Gastroesophageal sphincter (tissue), 4 donors: Measurements from ENCODE around the gene DAGLB. TPM values are rescaled to one million over a fixed set of nuclear protein-coding genes. Genes with fewer than 3 reads are reported as not detected.

Experiments used
- ATAC-seq: fragments of 150-250 bp; one replicate; pipeline ENCODE4 v1.9.1; 2016; ENCODE audit warnings: mild to moderate bottlenecking, moderate library complexity
- H3K27ac ChIP-seq, 4 donors: fragments of 200-600 bp; sonication (generic) in 3 of 4; 1 replicate in 3 of 4; 2 replicates in 1 of 4; pipeline ENCODE4 v1.5.1; 2016 to 2019
- H3K27me3 ChIP-seq: fragments of 200-600 bp; sonication (generic); one replicate; pipeline ENCODE4 v1.5.1; 2019
- H3K36me3 ChIP-seq, 2 donors: fragments of 200-600 bp; sonication (generic); one replicate each; pipeline ENCODE4 v1.5.1; 2019; ENCODE audit warnings: control low read depth in 1 of 2
- H3K4me1 ChIP-seq, 3 donors: fragments of 200-600 bp; sonication (generic); 1 replicate in 2 of 3; 2 replicates in 1 of 3; pipeline ENCODE4 v1.5.1; 2016 to 2019; ENCODE audit warnings: control low read depth in 2 of 3
- H3K4me3 ChIP-seq, 2 donors: fragments of 200-600 bp; sonication (generic); one replicate each; pipeline ENCODE4 v1.5.1; 2019; ENCODE audit warnings: mild to moderate bottlenecking in 1 of 2, moderate library complexity in 1 of 2
- H3K9me3 ChIP-seq, 3 donors: fragments of 200-600 bp; sonication (generic); one replicate each; pipeline ENCODE4 v1.5.1; 2017 to 2019; ENCODE audit warnings: control low read depth in 2 of 3
- EP300 ChIP-seq: sonication (generic); formaldehyde crosslinking; IDR thresholded peaks from one replicate; pipeline ENCODE4 v1.6.1; 2017; ENCODE audit warnings: antibody characterized with exemption, mild to moderate bottlenecking
- POLR2A ChIP-seq, 2 donors: fragments of 450-650 bp; IDR thresholded peaks; one replicate each; pipeline ENCODE4 v1.6.1; 2017; ENCODE audit warnings: antibody characterized with exemption in 2 of 2, mild to moderate bottlenecking in 2 of 2, moderate library complexity in 1 of 2
- POLR2AphosphoS5 ChIP-seq: sonication (generic); formaldehyde crosslinking; IDR thresholded peaks from one replicate; pipeline ENCODE4 v1.6.1; 2017; ENCODE audit warnings: antibody characterized with exemption
- WGBS, 2 donors: methylation state at CpG; one replicate each; pipeline ENCODE4 v1.1.5; 2018; ENCODE audit warnings: low coverage in 1 of 2; 5-methylcytosine and 5-hydroxymethylcytosine counted together
- total RNA-seq, 4 donors: library from RNA; depleted of rRNA; stranded (reverse); fragments of >200 nt; gene quantifications; one replicate each; pipeline ENCODE4 v1.1.0, GENCODE V29; 2016
- TF ChIP-seq, protein P1 (sequence below), 4 experiments: fragments of 200-600 bp in 2 of 4; fragments of 450-650 bp in 2 of 4; sonication (generic) in 1 of 4; IDR thresholded peaks; one replicate each; pipeline ENCODE4 v1.5.1; 2017 to 2019; ENCODE audit warnings: antibody characterized with exemption in 4 of 4, mild to moderate bottlenecking in 2 of 4, moderate library complexity in 2 of 4

The DAGLB gene, protein sequence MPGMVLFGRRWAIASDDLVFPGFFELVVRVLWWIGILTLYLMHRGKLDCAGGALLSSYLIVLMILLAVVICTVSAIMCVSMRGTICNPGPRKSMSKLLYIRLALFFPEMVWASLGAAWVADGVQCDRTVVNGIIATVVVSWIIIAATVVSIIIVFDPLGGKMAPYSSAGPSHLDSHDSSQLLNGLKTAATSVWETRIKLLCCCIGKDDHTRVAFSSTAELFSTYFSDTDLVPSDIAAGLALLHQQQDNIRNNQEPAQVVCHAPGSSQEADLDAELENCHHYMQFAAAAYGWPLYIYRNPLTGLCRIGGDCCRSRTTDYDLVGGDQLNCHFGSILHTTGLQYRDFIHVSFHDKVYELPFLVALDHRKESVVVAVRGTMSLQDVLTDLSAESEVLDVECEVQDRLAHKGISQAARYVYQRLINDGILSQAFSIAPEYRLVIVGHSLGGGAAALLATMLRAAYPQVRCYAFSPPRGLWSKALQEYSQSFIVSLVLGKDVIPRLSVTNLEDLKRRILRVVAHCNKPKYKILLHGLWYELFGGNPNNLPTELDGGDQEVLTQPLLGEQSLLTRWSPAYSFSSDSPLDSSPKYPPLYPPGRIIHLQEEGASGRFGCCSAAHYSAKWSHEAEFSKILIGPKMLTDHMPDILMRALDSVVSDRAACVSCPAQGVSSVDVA
- total RNA-seq, result 10 to 100 TPM in 1 of 4 donors, 1 to 10 TPM in 3; 6.7 to 10.8 (median 8.6) TPM

DNA sequence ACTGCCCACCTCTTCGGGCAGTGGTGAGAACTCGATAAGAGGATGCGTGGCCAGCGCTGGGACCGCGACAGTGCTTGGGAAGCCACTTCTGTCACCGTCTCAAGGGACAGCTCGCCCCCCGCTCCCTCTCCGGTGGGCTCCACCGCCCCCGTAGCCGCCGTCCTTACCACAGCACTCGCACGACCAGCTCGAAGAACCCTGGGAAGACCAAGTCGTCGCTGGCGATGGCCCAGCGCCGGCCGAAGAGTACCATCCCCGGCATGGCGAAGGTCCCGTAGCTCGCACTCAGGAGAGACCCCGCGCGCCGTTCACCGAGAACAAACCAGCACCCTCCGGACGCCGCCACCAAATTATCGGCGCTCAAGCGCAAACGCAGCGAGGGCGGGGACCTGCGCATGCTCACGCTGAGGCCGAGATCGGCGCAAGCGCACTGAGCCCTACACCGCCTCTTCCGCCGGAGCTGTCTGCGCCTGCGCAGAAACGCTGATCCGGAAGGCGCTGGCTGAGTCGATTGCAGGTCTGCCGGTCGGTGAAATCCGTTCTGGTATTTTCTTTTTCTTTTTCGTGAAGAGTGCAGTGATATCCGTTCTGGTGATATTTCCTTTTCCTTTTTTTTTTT is at the start of gene DAGLB:
Gene DAGLB (minus strand): TSS at position 374 of the 619 bp plus-strand sequence. CDS start 112 bp downstream, at position 262.
- peak within 1 kb of the TSS; percentile 72 to 90 (median 88) for H3K27ac ChIP-seq
- H3K36me3 ChIP-seq, result peaks cover 0 to 30% of the 10 kb centered on the region in 2 donors
- TF ChIP-seq, protein P1, sequence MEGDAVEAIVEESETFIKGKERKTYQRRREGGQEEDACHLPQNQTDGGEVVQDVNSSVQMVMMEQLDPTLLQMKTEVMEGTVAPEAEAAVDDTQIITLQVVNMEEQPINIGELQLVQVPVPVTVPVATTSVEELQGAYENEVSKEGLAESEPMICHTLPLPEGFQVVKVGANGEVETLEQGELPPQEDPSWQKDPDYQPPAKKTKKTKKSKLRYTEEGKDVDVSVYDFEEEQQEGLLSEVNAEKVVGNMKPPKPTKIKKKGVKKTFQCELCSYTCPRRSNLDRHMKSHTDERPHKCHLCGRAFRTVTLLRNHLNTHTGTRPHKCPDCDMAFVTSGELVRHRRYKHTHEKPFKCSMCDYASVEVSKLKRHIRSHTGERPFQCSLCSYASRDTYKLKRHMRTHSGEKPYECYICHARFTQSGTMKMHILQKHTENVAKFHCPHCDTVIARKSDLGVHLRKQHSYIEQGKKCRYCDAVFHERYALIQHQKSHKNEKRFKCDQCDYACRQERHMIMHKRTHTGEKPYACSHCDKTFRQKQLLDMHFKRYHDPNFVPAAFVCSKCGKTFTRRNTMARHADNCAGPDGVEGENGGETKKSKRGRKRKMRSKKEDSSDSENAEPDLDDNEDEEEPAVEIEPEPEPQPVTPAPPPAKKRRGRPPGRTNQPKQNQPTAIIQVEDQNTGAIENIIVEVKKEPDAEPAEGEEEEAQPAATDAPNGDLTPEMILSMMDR (IDR thresholded peaks at IDR 0.05), result peak in 2 of 4 experiments; percentile 5 to 27
- TF ChIP-seq POLR2A (IDR thresholded peaks at IDR 0.05) (peak; percentile 65 to 74), POLR2AphosphoS5 (peak; percentile 70), EP300 (no peak)
- no peaks in the 10 kb centered on the region for H3K27me3 ChIP-seq
- peaks cover 0 to 38% (median 6%) of the 10 kb centered on the region in 3 donors for H3K4me1 ChIP-seq
- 0% methylated on average over 3 to 4 of the region's 61 CpGs for WGBS, 2 donors
- ATAC-seq, result peak; percentile 85
- no peaks in the 10 kb centered on the region for H3K9me3 ChIP-seq
- H3K4me3 ChIP-seq, result peak within 1 kb of the TSS; percentile 81 to 94

DNA sequence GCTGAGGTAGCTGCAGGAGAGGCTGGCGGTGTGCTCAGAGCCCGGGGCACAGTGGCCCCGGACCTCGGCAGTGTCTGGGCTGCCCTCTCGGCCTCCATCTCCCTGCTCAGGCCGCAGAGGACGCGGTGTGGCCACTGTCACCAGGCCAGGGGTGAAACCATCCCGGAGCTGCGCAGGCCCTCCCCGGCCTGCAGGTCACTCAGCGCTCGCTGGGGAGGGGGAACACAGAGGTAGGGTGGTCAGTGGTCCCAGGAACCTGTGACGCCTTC is 49.8 kb upstream of the DAGLB start:
- TF ChIP-seq, protein P1 (IDR thresholded peaks at IDR 0.05), result no peak
- TF ChIP-seq EP300, result no peak
- TF ChIP-seq POLR2AphosphoS5, result no peak
- no peak for TF ChIP-seq POLR2A (IDR thresholded peaks at IDR 0.05)
- Histone ChIP-seq H3K36me3 (no peaks in the 10 kb centered on the region), H3K27me3 (no peaks in the 10 kb centered on the region), H3K27ac (no peak overlapping the region), H3K4me1 (no peaks in the 10 kb centered on the region), H3K9me3 (no peaks in the 10 kb centered on the region), H3K4me3 (no peak overlapping the region)
- ATAC-seq, result no peak
- no CpG with 5 or more reads among the region's 14 CpGs for WGBS, 2 donors

DNA sequence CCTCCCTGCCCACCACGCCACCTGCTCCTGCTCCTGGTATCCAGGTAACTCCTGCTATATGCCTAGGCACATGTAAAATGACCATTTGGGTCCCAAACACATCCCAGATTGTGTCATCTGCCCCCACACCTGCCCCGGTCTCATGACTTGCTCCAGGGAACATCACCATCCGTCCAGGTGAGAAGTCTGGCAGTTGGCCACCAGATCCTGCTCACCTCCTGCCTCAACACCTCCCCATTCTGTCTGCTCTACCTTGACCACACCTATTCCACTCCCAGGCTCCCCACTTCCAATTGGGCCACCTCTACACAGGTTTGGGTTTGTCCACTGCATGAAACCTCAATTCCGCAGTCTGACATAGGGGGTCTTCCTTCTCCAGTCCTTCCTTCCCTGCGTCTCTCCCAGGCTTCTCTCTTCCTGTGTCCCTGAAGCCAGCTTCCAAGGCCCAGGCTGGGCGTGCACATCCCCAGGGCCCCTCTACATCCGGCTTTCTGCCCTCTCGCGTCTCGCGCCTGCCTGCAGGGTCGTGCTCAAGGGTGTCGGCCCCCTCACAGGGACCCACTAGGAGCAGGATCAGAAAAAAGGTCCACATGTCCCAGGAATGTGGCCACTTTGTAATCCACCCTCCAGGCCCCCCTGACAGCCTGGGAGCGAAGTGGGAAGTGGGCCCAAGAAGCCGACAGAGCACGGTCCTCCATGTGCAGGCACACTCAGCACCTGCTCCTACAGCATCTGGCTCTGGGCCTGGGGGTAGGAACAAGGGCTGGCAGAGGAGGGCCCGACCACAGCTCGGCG is 49.3 kb upstream of the DAGLB start:
- ATAC-seq, result no peak
- no peaks in the 10 kb centered on the region for H3K4me1 ChIP-seq
- H3K36me3 ChIP-seq, result no peaks in the 10 kb centered on the region
- no peak for TF ChIP-seq POLR2A (IDR thresholded peaks at IDR 0.05)
- TF ChIP-seq POLR2AphosphoS5, result no peak
- no peak for TF ChIP-seq EP300
- no peak overlapping the region for H3K27ac ChIP-seq
- no peaks in the 10 kb centered on the region for H3K9me3 ChIP-seq
- WGBS, 2 donors, result 81 to 93% methylated on average over 4 to 11 of the region's 19 CpGs
- no peak overlapping the region for H3K4me3 ChIP-seq
- no peaks in the 10 kb centered on the region for H3K27me3 ChIP-seq

DNA sequence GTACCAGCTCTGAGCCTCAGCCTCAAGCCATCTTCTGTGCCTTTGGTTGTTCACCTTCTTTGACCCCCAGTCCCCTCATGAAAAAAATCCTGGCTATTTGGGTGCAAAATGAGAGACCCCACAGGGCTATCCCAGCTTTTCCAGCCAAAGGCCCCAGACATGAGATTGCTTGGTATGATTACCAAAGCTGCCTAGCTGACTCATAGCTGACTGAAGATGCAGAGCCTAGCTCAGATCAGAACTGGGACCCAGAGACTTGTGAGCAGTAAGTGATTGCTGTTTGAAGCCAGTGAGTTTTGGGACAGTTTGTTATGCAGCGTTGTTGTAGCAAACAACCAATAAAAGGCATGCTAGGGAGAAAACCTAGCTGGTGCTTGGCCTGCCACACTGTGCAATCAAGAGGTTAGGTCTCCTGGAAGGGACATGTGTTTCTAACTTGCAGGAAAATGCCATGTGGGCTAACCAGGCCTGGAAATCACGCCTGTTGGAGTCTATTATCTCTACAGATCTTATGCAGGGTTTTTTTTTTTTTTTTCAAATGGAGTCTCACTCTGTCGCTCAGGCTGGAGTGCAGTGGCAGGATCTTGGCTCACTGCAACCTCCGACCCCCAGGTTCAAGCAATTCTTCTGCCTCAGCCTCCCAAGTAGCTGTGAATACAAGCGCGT is 48.0 kb upstream of the DAGLB start:
- ATAC-seq, result no peak
- H3K4me1 ChIP-seq, result no peaks in the 10 kb centered on the region
- H3K4me3 ChIP-seq, result no peak overlapping the region
- H3K36me3 ChIP-seq, result no peaks in the 10 kb centered on the region
- WGBS, 2 donors, result 96 to 100% methylated on average over 4 to 5 of the region's 6 CpGs
- H3K9me3 ChIP-seq, result no peaks in the 10 kb centered on the region
- TF ChIP-seq EP300 (no peak), POLR2A (IDR thresholded peaks at IDR 0.05) (no peak), POLR2AphosphoS5 (no peak)
- TF ChIP-seq, protein P1 (IDR thresholded peaks at IDR 0.05), result no peak
- no peak overlapping the region for H3K27ac ChIP-seq
- peaks cover 6% of the 10 kb centered on the region for H3K27me3 ChIP-seq
